HepG2 (cell line): ENCODE data around the gene FRK.

Experiments
- ATF7 ChIP-seq, 2 experiments: fragments of 450-650 bp in 1 of 2; sonication (generic) in 1 of 2; formaldehyde crosslinking in 1 of 2; IDR thresholded peaks; 2 replicates each; pipeline versions ENCODE4 v1.4.0 to v1.6.1; 2016 to 2020; ENCODE audit warnings: antibody characterized with exemption in 1 of 2, mild to moderate bottlenecking in 1 of 2, missing genetic modification reagents in 1 of 2
- BCL3 ChIP-seq: sonication (generic); formaldehyde crosslinking; IDR thresholded peaks from 2 replicates; pipeline ENCODE4 v1.5.1; 2020; ENCODE audit warnings: mild to moderate bottlenecking, missing genetic modification reagents, moderate library complexity
- CHCHD3 ChIP-seq: sonication (generic); formaldehyde crosslinking; IDR thresholded peaks from 2 replicates; pipeline ENCODE4 v1.8.0; 2022; ENCODE audit warnings: mild to moderate bottlenecking, missing genetic modification reagents, moderate library complexity
- CTCF ChIP-seq: sonication (generic); formaldehyde crosslinking; IDR thresholded peaks from 2 replicates; pipeline ENCODE4 v1.5.0; 2020; ENCODE audit warnings: mild to moderate bottlenecking, missing genetic modification reagents, moderate library complexity
- FOXA1 ChIP-seq, 2 experiments: fragments of 450-650 bp in 1 of 2; sonication (generic) in 1 of 2; formaldehyde crosslinking in 1 of 2; IDR thresholded peaks; 2 replicates each; pipeline versions ENCODE4 v1.4.0 to v1.6.1; 2016 to 2020; ENCODE audit warnings: missing genetic modification reagents in 1 of 2
- GFI1 ChIP-seq: sonication (generic); formaldehyde crosslinking; IDR thresholded peaks from 2 replicates; pipeline ENCODE4 v1.5.0; 2020; ENCODE audit warnings: missing genetic modification reagents, mild to moderate bottlenecking, borderline replicate concordance
- NFIC ChIP-seq: IDR thresholded peaks from 2 replicates; pipeline ENCODE4 v1.6.1; 2012; ENCODE audit warnings: mild to moderate bottlenecking, low read length, inconsistent platforms
- SPEN ChIP-seq: sonication (generic); formaldehyde crosslinking; IDR thresholded peaks from 2 replicates; pipeline ENCODE4 v1.5.1; 2020; ENCODE audit warnings: low read depth, mild to moderate bottlenecking, missing genetic modification reagents
- SSRP1 ChIP-seq: IDR thresholded peaks from 2 replicates; pipeline ENCODE4 v1.6.1; 2016; ENCODE audit warnings: control low read depth
- YY1 ChIP-seq: IDR thresholded peaks from 2 replicates; pipeline ENCODE4 v1.6.1; 2011; ENCODE audit warnings: low read length, low read depth, moderate library complexity, mild to moderate bottlenecking; ENCODE audit not compliant: insufficient read depth, insufficient replicate concordance
- TF ChIP-seq, protein P1 (sequence below): IDR thresholded peaks from 2 replicates; pipeline ENCODE4 v1.6.1; 2012; ENCODE audit warnings: inconsistent platforms

GRCh38 chr6:116100419-116101301 lies 40.0 kb upstream of the FRK start, which contains the start of gene NT5DC1:
- no peak for TF ChIP-seq NFIC
- TF ChIP-seq CTCF (CRISPR knock-in tag): peak; percentile 68
- peak; percentile 93; the same call in 1 of the 2 replicates for TF ChIP-seq CHCHD3 (CRISPR knock-in tag)
- peak; percentile 86 for TF ChIP-seq YY1
- TF ChIP-seq FOXA1 (IDR thresholded peaks at IDR 0.05): no peak
- peak; percentile 23 for TF ChIP-seq FOXA1 (CRISPR knock-in tag; IDR thresholded peaks at IDR 0.05)
- TF ChIP-seq, protein P1, sequence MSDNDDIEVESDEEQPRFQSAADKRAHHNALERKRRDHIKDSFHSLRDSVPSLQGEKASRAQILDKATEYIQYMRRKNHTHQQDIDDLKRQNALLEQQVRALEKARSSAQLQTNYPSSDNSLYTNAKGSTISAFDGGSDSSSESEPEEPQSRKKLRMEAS: peak; percentile 94
- TF ChIP-seq GFI1 (CRISPR knock-in tag): peak; percentile 65
- peak; percentile 99 for TF ChIP-seq BCL3 (CRISPR knock-in tag)
- TF ChIP-seq SSRP1 (CRISPR knock-in tag): no peak
- TF ChIP-seq SPEN (CRISPR knock-in tag): peak; percentile 85
- TF ChIP-seq ATF7 (IDR thresholded peaks at IDR 0.05): no peak
- no peak for TF ChIP-seq ATF7 (CRISPR knock-in tag; IDR thresholded peaks at IDR 0.05)
